ENCODE measurements around the gene CDSN. TPM values are rescaled to one million over a fixed set of nuclear protein-coding genes. Genes with fewer than 3 reads are reported as not detected.

The CDSN gene
- total RNA-seq, 1 experiment from 2014 or later = 0.12 TPM

DNA sequence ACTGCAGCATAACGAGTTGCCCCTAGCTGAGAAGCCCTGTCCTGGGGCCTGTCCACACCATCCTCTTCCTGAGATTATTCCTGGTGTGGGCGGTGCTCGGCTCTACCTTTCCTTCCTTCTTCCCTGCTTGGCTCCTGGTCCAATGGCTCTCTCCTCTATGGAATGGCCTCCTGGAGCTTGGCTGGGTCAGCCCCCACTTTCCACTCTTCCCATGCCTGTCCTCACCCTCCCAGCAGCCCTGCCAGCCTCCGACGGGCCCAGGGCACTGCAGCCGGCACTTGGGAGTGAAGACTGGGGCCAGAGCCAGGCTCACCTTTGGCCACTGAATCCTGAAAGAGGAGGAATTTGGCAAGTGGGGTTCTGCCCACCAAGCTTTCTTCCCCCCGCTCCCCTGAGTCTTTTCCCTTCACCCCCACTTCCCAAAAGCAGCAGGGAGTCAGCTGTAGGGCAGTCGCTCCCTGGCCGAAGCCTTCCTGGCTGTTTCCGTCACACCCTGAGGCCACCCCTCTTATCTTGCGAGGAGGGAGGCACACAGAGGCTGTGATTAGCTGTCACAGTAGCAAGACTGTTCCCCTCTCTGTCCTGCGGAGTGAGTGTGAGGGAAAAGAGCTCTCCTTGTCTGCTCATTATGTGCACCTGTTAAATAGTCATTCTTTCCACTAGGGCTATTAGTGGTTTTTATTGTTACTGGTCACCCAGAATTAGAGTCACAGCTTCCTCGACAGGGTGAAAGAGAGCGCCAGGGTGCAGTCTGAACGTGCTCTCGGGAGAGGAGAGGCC is 6.3 kb upstream of the CDSN start:
- BruUV-seq (replicated peaks) = no TSS peak
- no peak overlapping the region for H3K9ac ChIP-seq (ENCODE audit: low read length)
- H3K9me2 ChIP-seq (ENCODE audit: insufficient read depth) = no peaks in the 10 kb centered on the region
- POLR2A ChIA-PET = interaction anchor here (1.4 to 1.6 kb wide), 2 partner anchors 10 to 12 kb away, joined by 4 to 5 read pairs; partner anchors contain the start of gene PSORS1C1
- no peak overlapping the region for H2AFZ ChIP-seq (ENCODE audit: low read depth, low read length, poor library complexity, severe bottlenecking)
- peaks cover 41 to 55% of the 10 kb centered on the region in 2 experiments for H3K4me1 ChIP-seq (ENCODE audit: control insufficient read depth in 1 of 2, insufficient read depth in 2 of 2, low read length in 2 of 2)
- no peak overlapping the region for H3K27ac ChIP-seq (ENCODE audit: low read depth, low read length)
- H3K4me2 ChIP-seq (ENCODE audit: low read length) = no peak overlapping the region
- no peaks in the 10 kb centered on the region for H3K36me3 ChIP-seq (ENCODE audit: control insufficient read depth in 1 of 2, insufficient read depth in 2 of 2, low read length in 2 of 2)
- H3K4me3 ChIP-seq (replicated peaks in 1 of 2; ENCODE audit: low read depth in 1 of 2, low read length in 2 of 2) = no peak overlapping the region
- H3K9me3 ChIP-seq (ENCODE audit: control insufficient read depth in 1 of 2, insufficient read depth in 1 of 2, low read depth in 1 of 2, low read length in 2 of 2) = no peaks in the 10 kb centered on the region
- RAD21 ChIA-PET (ENCODE audit: low non-redundant PET in 1 of 2, low total read pairs in 2 of 2, uncharacterized antibody in 2 of 2, unreplicated experiment in 2 of 2) = no interaction called here
- TF ChIP-seq SIN3A (IDR thresholded peaks at IDR 0.05; ENCODE audit: low read depth) (no peak), CBX3 (IDR thresholded peaks at IDR 0.05; ENCODE audit: low read depth) (no peak), EZH2 (IDR thresholded peaks at IDR 0.05) (no peak), FOSL1 (IDR thresholded peaks at IDR 0.05; ENCODE audit: low read depth) (no peak), JUND (IDR thresholded peaks at IDR 0.05) (no peak), RAD21 (IDR thresholded peaks at IDR 0.05; ENCODE audit: low read depth) (no peak), POLR2AphosphoS5 (IDR thresholded peaks at IDR 0.05; ENCODE audit: low read depth, low read length) (no peak), ZBTB33 (IDR thresholded peaks at IDR 0.05; ENCODE audit: extremely low read depth, insufficient replicate concordance, low read length) (no peak), YY1 (IDR thresholded peaks at IDR 0.05; ENCODE audit: extremely low read depth, insufficient replicate concordance, low read depth, low read length) (no peak)
- TF ChIP-seq, protein P1, sequence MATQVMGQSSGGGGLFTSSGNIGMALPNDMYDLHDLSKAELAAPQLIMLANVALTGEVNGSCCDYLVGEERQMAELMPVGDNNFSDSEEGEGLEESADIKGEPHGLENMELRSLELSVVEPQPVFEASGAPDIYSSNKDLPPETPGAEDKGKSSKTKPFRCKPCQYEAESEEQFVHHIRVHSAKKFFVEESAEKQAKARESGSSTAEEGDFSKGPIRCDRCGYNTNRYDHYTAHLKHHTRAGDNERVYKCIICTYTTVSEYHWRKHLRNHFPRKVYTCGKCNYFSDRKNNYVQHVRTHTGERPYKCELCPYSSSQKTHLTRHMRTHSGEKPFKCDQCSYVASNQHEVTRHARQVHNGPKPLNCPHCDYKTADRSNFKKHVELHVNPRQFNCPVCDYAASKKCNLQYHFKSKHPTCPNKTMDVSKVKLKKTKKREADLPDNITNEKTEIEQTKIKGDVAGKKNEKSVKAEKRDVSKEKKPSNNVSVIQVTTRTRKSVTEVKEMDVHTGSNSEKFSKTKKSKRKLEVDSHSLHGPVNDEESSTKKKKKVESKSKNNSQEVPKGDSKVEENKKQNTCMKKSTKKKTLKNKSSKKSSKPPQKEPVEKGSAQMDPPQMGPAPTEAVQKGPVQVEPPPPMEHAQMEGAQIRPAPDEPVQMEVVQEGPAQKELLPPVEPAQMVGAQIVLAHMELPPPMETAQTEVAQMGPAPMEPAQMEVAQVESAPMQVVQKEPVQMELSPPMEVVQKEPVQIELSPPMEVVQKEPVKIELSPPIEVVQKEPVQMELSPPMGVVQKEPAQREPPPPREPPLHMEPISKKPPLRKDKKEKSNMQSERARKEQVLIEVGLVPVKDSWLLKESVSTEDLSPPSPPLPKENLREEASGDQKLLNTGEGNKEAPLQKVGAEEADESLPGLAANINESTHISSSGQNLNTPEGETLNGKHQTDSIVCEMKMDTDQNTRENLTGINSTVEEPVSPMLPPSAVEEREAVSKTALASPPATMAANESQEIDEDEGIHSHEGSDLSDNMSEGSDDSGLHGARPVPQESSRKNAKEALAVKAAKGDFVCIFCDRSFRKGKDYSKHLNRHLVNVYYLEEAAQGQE (IDR thresholded peaks at IDR 0.05; ENCODE audit: low read depth) = no peak
- no peak for ATAC-seq
- H4K20me1 ChIP-seq (ENCODE audit: insufficient read depth) = no peaks in the 10 kb centered on the region
- DNase-seq (ENCODE audit: low read depth, low spot score) = no peak
- H3K79me2 ChIP-seq (ENCODE audit: insufficient read depth, low read length) = no peaks in the 10 kb centered on the region
- H3K27me3 ChIP-seq (ENCODE audit: insufficient read depth, low read length) = no peaks in the 10 kb centered on the region
- intact Hi-C loops (cut with micrococcal nuclease) = no loop called here
- CTCF ChIA-PET = interaction anchor here (0.7 to 1.3 kb wide), 3 partner anchors 12 to 84 kb away, joined by 3 read pairs; partner anchors contain the start of gene PSORS1C1
